Inflammatory macrophage treated with lipopolysaccharide for 1 hour (primary cell): ENCODE measurements around the gene TOM1.
A peak's percentile ranks its signal among the peaks of the same experiment; 100 is the strongest.

Source experiments
- DNase-seq, 2 donors: peaks; one replicate each; pipeline ENCODE4 v3.0.0-alpha.2; 2020 to 2022

Gene TOM1

GRCh38 chr22:35325209-35325608 lies 25.5 kb downstream of the TOM1 start:
- no peak for DNase-seq

GRCh38 chr22:35326854-35327562 lies 27.3 kb downstream of the TOM1 start:
- no peak for DNase-seq

DNA sequence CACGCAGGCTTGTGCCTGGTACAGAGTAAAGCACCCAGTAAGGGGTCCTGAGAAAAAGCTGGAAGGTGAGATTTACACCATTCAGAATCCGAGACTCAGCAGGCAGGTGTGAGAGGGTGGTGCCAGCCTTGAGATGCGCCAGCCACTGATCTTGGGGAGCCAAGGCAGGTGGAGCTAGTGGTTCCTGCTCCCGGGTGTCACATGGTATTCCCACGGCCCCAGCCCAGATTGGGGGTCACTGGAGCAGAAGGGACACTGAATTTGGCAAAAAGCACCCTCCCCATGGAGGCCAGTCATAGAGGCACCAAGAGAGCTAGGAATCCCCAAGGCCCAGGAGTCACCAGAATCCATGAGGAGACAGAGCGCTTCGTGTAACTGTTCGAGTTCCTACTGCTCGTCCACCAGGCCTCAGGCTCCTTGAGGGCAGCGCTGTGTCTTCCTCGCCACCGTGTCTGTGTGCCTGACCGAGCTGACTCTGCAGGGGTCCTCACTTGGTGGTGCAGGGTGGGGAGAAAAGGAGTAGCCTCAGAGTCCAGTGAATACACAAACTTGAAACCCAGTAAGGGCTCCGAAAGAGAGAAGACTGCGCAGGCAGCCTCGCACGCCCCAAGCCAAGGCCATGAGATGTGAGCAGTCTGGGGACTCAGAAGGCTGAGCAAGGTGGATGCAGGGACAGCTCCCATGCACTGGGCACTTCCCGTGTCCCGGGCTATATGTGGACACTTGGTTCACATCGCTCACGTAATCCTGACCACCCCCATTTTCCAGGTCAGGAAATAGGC lies 28.2 kb downstream of the TOM1 start:
- DNase-seq, result no peak

DNA sequence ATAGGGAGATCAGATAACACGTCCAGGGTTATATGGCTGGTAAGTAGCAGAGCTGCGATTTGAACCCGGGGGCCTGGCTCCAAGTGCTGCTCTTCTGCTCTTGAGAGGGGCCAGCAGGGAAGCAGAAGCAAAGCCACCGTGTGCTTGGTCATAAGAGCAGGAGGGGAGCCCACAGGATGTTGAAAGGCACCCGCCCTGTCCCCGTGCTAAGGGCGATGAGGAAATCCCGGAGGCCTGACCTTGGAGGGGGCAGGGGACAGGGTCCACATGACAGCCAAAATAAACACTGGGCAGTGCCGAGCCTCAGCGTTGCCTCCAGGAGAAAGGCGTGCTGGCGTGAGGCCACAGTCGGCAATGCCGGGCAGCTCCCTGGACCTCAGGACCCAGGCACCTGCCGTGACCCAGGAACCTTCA lies 28.8 kb downstream of the TOM1 start:
- DNase-seq, result peak; percentile 57 to 82

DNA sequence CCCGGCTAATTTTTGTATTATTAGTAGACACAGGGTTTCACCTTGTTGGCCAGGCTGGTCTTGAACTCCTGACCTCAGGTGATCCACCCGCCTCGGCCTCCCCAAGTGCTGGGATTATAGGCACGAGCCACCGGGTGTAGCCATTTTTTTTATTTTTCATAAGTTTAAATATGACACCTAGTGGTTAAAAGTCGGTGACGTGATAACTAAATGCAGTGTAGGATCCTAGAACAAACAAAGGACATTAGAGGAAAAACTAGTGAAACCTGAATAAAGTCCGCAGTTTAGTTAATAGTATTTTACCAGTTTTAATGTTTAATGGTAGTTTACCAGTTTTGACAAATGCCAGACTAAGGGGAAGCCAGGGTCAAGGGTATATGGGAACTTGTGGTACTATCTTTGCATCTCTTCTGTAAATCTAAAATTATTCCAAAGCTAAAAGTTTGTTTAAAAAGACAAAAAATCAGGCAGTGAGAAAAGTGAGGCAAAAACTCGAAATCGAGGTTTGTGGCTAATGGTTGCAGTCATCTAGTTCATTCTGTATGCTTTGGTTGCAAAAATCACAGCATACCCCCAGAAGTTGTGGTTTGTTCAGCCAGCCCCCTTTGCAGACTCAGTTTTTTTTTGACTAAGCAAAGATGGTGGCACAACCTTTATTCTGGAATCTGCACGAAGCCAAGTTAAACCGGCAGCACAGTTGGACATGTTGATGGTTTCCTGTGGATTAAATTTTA lies 29.6 kb downstream of the TOM1 start:
- no peak for DNase-seq

GRCh38 chr22:35330258-35330861 lies 30.7 kb downstream of the TOM1 start:
- peak; percentile 73 to 83 for DNase-seq

DNA sequence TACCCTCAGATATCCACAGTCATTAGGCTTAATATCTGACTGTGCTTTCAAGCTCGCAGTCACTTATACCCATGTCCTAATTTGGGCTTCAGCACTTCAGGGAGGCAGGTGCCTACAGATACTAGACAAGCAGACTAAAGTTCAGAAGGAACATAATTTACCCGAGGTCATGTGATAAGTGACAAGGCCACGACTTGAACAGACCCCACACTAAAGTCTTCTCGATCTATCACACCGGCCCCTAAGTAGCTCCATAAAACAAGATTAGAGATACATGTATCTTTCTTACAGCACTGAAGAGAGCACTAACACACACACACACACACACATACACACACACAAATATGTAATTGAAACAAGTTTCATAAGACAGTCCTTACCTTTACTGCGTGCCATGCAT lies 32.6 kb downstream of the TOM1 start:
- DNase-seq, result no peak

DNA sequence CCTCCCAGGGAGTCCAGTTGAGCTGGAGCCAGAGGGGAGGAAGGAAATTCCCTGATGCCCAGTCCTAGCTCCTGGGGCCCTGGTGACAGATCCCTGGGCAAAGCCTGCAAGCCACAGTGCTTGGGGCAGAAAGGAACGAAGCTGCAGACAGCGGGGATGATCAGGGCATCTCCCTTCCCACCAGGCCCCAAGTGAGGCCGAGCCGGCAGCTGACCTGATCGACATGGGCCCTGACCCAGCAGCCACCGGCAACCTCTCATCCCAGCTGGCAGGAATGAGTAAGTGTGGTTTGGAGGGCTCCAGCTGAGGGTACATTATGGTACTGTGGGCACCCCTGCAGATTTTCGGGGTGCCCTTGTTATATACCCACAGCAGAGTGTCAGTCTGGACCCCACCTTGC lies 33.5 kb downstream of the TOM1 start:
- no peak for DNase-seq

DNA sequence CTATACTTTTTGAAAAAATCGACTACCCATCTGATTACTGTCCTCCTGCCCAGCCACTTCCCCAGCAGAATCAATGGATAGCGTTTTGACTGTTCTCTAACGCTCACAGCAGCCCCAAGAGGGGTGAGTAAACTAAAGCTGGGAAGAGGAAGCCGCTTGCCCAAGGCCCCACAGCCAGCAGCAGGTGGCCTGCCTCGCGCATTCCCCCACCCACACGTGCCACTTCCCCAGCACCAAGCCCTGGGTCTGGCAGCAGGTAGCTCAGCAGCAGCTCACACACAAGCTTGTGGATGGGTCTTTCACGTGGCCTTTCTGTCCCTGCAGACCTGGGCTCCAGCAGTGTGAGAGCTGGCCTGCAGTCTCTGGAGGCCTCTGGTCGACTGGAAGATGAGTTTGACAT lies 34.3 kb downstream of the TOM1 start:
- peak; percentile 16 to 61 for DNase-seq

GRCh38 chr22:35335468-35335867 lies 35.8 kb downstream of the TOM1 start:
- no peak for DNase-seq

- no peak for DNase-seq
Measured at GRCh38 chr22:35335936-35336781, 36.5 kb downstream of the TOM1 start.

- DNase-seq, result no peak
Measured at GRCh38 chr22:35337932-35338331, 38.2 kb downstream of the TOM1 start.

DNA sequence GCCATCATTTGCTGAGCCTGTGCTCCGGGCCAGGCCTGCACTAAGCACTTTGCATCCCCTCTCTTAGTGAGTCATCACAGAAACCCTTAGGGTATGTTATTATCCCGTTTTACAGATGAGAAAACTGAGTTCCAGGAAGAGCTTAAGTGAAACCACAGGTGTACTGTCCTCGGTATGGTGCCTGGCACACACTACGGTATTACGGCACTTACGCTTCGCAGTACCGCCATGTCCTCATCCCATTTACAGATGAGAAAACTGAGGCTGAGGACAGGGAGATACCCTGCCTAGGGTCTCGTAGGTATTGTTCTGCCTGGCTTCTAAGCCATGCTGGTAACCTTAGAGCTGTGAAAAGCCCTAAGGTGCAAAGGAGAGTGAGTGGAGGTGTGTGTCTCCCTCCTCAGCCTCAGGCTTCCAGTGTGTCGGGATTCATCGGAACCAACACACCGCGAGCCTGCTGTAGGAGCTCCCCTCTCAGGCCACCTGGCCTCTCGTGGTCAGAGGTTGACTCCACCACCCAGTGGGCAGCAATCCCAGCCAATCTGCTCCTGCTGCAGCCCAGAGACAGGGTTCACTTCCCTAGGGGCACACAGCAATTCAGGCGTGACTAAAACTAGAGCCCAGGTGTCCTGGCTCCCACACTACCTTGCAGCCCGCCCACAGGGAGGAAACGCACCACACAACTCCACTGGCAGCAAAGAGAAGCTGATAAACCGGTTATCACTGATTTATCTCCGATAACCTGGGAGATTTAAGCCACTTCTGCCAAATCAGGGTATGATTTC lies 41.6 kb downstream of the TOM1 start:
- DNase-seq, result no peak

- no peak for DNase-seq
Measured at GRCh38 chr22:35342390-35342789, 42.7 kb downstream of the TOM1 start.

DNA sequence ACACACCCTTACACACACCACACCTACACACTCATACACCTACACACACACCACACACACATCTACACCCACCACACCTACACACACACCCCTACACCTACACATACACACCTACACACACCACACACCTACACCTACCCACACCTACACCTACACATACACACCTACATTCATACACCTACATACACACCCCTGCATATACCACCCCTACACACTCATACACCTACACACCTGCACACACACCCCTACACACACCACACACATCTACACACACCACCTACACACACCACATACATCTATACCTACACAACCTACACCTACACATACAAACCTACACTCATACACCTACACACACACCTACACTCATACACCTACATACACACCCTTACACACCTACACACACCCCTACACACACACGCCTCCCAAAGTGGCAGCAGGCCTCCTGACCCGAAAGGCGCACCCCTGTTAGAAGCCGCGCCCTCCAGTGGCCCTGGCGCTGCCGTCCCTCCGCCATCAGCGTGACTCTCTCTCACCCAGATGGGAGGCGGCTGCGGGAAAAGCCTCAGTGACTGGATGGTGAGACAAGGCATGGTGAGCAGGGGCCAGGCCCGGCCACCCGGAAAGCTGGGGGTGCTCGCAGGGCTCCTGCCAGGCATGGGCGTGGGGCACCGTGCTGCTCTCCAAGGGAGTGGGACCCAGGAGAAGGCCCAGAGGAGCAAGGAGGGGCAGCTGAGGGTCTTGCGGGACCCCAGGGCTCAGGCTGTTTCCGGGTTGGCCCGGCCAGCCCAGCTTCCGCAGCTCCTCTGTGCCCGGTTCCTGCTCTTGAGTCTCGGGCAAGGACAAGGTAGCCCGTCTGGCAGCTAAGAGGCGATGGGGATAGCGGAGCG lies 44.2 kb downstream of the TOM1 start:
- no peak for DNase-seq

DNA sequence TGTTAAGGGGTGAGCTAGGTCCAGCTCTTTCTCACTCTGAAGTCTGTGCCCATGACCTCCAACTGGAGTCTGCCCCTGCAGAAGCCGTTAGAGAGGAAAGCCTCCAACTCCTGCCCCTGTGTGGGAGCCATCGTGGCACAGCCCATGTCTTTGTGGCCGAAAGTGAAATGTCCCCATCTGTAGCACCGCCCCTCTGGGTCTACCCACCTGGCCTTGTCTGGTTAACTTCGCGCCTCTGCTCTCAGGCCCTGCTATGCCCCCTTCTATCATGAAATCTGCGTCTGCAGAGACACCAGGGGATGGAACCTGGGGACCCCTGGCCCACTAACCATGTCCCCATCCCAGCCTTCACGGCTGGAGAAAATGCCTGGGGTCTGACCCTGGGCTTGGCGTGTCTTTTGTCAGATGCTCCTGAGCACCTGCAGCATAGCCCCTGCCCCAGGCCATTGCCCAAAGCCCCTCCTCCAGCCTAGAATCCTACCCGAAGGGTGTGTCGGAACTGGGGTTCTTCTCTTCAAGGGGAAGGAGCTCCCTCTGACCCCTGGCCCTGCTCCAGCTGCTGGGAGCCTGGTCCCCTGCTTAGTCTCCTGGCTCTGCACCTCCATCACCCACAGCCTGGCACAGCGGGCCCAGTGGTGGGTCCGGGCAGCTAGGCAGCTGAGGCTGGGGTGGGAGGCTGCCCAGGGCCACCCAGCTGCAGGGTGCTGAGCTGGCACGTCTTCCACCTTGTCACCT lies 45.4 kb downstream of the TOM1 start:
- DNase-seq, result no peak

GRCh38 chr22:35345808-35346505 lies 46.3 kb downstream of the TOM1 start:
- no peak for DNase-seq

DNA sequence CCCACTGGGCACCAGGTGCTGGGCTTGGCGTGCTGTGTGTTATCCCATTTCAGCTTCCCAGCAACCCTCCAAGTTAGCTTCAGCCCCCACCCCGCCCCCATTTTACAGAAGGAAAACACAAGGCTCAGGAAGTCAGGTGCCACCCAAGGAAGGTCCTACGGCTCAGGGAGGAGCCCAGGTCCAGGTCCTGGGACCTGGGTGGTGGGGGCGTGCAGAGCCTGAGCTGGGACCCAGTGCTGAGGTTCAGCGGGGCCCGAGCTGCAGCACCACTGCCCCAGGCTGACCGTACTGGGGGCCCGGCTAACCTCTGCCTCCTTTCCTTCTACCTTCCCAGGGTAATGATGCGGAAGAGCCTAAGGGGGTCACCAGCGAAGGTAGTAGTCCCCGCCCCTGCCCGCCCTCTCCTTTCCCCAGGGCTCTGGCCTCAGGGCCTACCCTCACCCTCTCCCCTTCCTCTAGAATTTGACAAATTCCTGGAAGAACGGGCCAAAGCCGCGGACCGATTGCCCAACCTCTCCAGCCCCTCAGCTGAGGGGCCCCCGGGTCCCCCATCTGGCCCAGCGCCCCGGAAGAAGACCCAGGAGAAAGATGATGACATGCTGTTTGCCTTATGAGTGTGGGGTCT lies 47.0 kb downstream of the TOM1 start:
- no peak for DNase-seq

DNA sequence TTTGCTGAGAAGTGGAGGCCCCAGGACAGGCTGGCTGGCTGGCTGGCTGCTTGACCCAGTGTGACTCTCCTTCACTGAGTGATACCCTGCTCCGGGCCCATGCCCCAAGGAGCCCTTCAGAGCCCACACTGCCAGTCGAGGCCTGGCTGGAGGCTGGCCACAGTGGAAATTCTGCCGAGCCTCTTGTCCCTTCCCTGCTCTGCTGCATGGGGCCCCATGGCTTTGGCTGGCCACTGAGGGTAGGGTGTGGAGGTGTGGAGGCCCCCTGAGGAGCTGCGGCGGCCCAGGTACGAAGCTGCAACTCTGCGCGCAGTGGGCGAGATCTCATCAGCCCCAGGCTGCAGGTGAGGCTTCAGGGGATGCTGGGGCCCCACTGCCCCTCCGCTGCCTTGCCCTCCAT lies 47.8 kb downstream of the TOM1 start:
- DNase-seq, result no peak
